CD14-positive monocyte (primary cell): ENCODE results near the gene DOK6. TPM values are rescaled to one million over a fixed set of nuclear protein-coding genes. Genes with fewer than 3 reads are reported as not detected.

Experiments used
- DNase-seq, 3 donors: peaks; one replicate each; pipeline ENCODE4 v3.0.0-alpha.2; 2011 to 2022
- H2AFZ ChIP-seq: 2 replicates; pipeline ENCODE4 v1.6.0; 2012; ENCODE audit warnings: mild to moderate bottlenecking, low read depth, low read length, inconsistent platforms; ENCODE audit not compliant: insufficient read depth, poor library complexity, severe bottlenecking
- H3K27ac ChIP-seq, 2 donors: 1 replicate in 1 of 2; 2 replicates in 1 of 2; pipeline ENCODE4 v1.5.1; 2012 to 2013; ENCODE audit warnings: low read length in 2 of 2, control low read depth in 1 of 2, inconsistent platforms in 1 of 2, low read depth in 1 of 2, mild to moderate bottlenecking in 1 of 2
- H3K27me3 ChIP-seq, 2 donors: one replicate each; pipeline versions ENCODE4 v1.6.0 to v1.6.1; 2011 to 2013; ENCODE audit warnings: low read length in 2 of 2; ENCODE audit not compliant: control insufficient read depth in 2 of 2, insufficient read depth in 2 of 2
- H3K36me3 ChIP-seq, 2 donors: replicated peaks in 1 of 2; 1 replicate in 1 of 2; 2 replicates in 1 of 2; pipeline versions ENCODE4 v1.5.1 to v1.6.1; 2012 to 2013; ENCODE audit warnings: low read length in 2 of 2, control low read depth in 1 of 2, inconsistent platforms in 1 of 2, mild to moderate bottlenecking in 1 of 2; ENCODE audit not compliant: insufficient read depth in 2 of 2, control insufficient read depth in 1 of 2
- H3K4me1 ChIP-seq, 2 donors: 1 replicate in 1 of 2; 2 replicates in 1 of 2; pipeline versions ENCODE4 v1.5.1 to v1.6.1; 2012 to 2013; ENCODE audit warnings: low read length in 2 of 2, control low read depth in 1 of 2, inconsistent platforms in 1 of 2, mild to moderate bottlenecking in 1 of 2, moderate library complexity in 1 of 2; ENCODE audit not compliant: insufficient read depth in 2 of 2, control insufficient read depth in 1 of 2
- H3K4me2 ChIP-seq: replicated peaks from 2 replicates; pipeline ENCODE3; 2012; ENCODE audit warnings: low read length, moderate library complexity, mild to moderate bottlenecking; ENCODE audit not compliant: poor library complexity, severe bottlenecking; ENCODE audit errors: extremely low read depth
- H3K4me3 ChIP-seq, 3 experiments: fragments of 200-600 bp in 1 of 3; sonication (generic) in 1 of 3; replicated peaks in 1 of 3; 1 replicate in 2 of 3; 2 replicates in 1 of 3; pipeline ENCODE4 v1.5.1; 2011 to 2013; ENCODE audit warnings: low read length in 3 of 3, mild to moderate bottlenecking in 3 of 3, control low read depth in 2 of 3, low read depth in 2 of 3, inconsistent platforms in 1 of 3, moderate library complexity in 1 of 3
- H3K79me2 ChIP-seq: 2 replicates; pipeline ENCODE4 v1.6.0; 2012; ENCODE audit warnings: mild to moderate bottlenecking, control low read depth, inconsistent platforms, low read length, moderate library complexity; ENCODE audit not compliant: insufficient read depth
- H3K9ac ChIP-seq: 2 replicates; pipeline ENCODE4 v1.6.0; 2017; ENCODE audit warnings: low read length, mild to moderate bottlenecking; ENCODE audit not compliant: insufficient read depth, poor library complexity, severe bottlenecking
- H3K9me3 ChIP-seq, 2 donors: replicated peaks in 1 of 2; 1 replicate in 1 of 2; 2 replicates in 1 of 2; pipeline versions ENCODE4 v1.5.1 to v1.6.1; 2012 to 2013; ENCODE audit warnings: low read length in 2 of 2, control low read depth in 1 of 2; ENCODE audit not compliant: control insufficient read depth in 1 of 2, insufficient read depth in 1 of 2
- H4K20me1 ChIP-seq: 2 replicates; pipeline ENCODE4 v1.6.0; 2012; ENCODE audit warnings: mild to moderate bottlenecking, low read length, control low read depth, moderate library complexity; ENCODE audit not compliant: insufficient read depth
- H3K27ac Mint-ChIP-seq, 7 donors: one replicate each; pipeline ENCODE4 v1.8.0; 2020; ENCODE audit warnings: mild to moderate bottlenecking in 7 of 7, mixed read lengths in 7 of 7, moderate library complexity in 6 of 7, inconsistent platforms in 2 of 7
- H3K27me3 Mint-ChIP-seq, 3 donors: one replicate each; pipeline ENCODE4 v1.8.0; 2021 to 2022; ENCODE audit warnings: low read depth in 3 of 3, mild to moderate bottlenecking in 3 of 3, mixed read lengths in 3 of 3, moderate library complexity in 3 of 3, inconsistent platforms in 1 of 3
- H3K36me3 Mint-ChIP-seq, 2 donors: one replicate each; pipeline ENCODE4 v1.8.0; 2020; ENCODE audit warnings: mixed read lengths in 2 of 2, inconsistent platforms in 1 of 2, mild to moderate bottlenecking in 1 of 2
- H3K4me1 Mint-ChIP-seq: one replicate; pipeline ENCODE4 v1.8.0; 2020; ENCODE audit warnings: mild to moderate bottlenecking, mixed read lengths
- H3K4me3 Mint-ChIP-seq, 2 donors: one replicate each; pipeline ENCODE4 v1.8.0; 2020; ENCODE audit warnings: mild to moderate bottlenecking in 2 of 2, mixed read lengths in 2 of 2, moderate library complexity in 1 of 2
- H3K9me3 Mint-ChIP-seq, 7 donors: one replicate each; pipeline ENCODE4 v1.8.0; 2020 to 2022; ENCODE audit warnings: mixed read lengths in 7 of 7, mild to moderate bottlenecking in 6 of 7, moderate library complexity in 6 of 7, inconsistent platforms in 2 of 7
- CTCF ChIP-seq: fragments of 200-600 bp; IDR thresholded peaks from one replicate; pipeline ENCODE4 v1.8.0; 2022; ENCODE audit warnings: antibody characterized with exemption, mild to moderate bottlenecking
- WGBS: methylation state at CpG from one replicate; pipeline ENCODE4 v1.1.5; 2013; ENCODE audit warnings: missing lambda C conversion rate; ENCODE audit not compliant: insufficient coverage; 5-methylcytosine and 5-hydroxymethylcytosine counted together
- intact Hi-C, 2 donors: fragments of 100-400 bp; cut with micrococcal nuclease; formaldehyde crosslinking; loops; one replicate each; pipeline versions ENCODE4 v1.15.0 to v1.15.1; 2023
- polyA plus RNA-seq, 3 donors: library from polyadenylated mRNA; depleted of rRNA in 1 of 3; unstranded in 2 of 3; stranded (reverse) in 1 of 3; fragments of 300-500 nt in 2 of 3; fragments of >200 nt in 1 of 3; fragmentation: Illumina TruSeq in 2 of 3; gene quantifications; 1 replicate in 2 of 3; 2 replicates in 1 of 3; pipeline ENCODE4 v1.2.3, GENCODE V29; 2012 to 2021

Gene DOK6
- polyA plus RNA-seq, 3 donors: not detected

GRCh38 chr18:69889009-69889408 is 488.3 kb downstream of the DOK6 start:
- Histone ChIP-seq H3K4me3 (no peak overlapping the region), H4K20me1 (no peaks in the 10 kb centered on the region), H3K4me2 (no peak overlapping the region), H3K9ac (no peak overlapping the region), H3K4me1 (no peaks in the 10 kb centered on the region), H3K9me3 (peaks cover 0 to 4% of the 10 kb centered on the region in 2 donors), H3K27ac (no peak overlapping the region), H3K27me3 (no peaks in the 10 kb centered on the region), H3K36me3 (no peaks in the 10 kb centered on the region), H2AFZ (no peak overlapping the region), H3K79me2 (no peaks in the 10 kb centered on the region)
- intact Hi-C loops: no loop called here
- Mint-ChIP-seq H3K9me3 (peaks cover 1 to 14% (median 6%) of the 10 kb centered on the region in 7 donors), H3K27ac (no peak overlapping the region), H3K36me3 (no peaks in the 10 kb centered on the region), H3K4me1 (no peaks in the 10 kb centered on the region), H3K4me3 (no peak overlapping the region), H3K27me3 (peaks cover 0 to 2% (median 0%) of the 10 kb centered on the region in 3 donors)
- no peak for DNase-seq
- no peak for TF ChIP-seq CTCF
- WGBS: no CpG with 5 or more reads among the region's 4 CpGs

GRCh38 chr18:69890558-69890957 is 489.9 kb downstream of the DOK6 start:
- WGBS: 100% methylated on average over 1 of the region's 1 CpG
- Histone ChIP-seq H3K4me3 (no peak overlapping the region), H4K20me1 (no peaks in the 10 kb centered on the region), H3K27me3 (no peaks in the 10 kb centered on the region), H3K9ac (no peak overlapping the region), H3K27ac (no peak overlapping the region), H3K36me3 (no peaks in the 10 kb centered on the region), H3K79me2 (no peaks in the 10 kb centered on the region), H3K9me3 (peaks cover 0 to 3% of the 10 kb centered on the region in 2 donors), H3K4me1 (no peaks in the 10 kb centered on the region), H2AFZ (no peak overlapping the region), H3K4me2 (no peak overlapping the region)
- DNase-seq: no peak
- H3K4me3 Mint-ChIP-seq: no peak overlapping the region
- H3K4me1 Mint-ChIP-seq: no peaks in the 10 kb centered on the region
- peaks cover 0 to 2% (median 0%) of the 10 kb centered on the region in 3 donors for H3K27me3 Mint-ChIP-seq
- H3K36me3 Mint-ChIP-seq: no peaks in the 10 kb centered on the region
- intact Hi-C loops: no loop called here
- peaks cover 1 to 14% (median 4%) of the 10 kb centered on the region in 7 donors for H3K9me3 Mint-ChIP-seq
- no peak overlapping the region for H3K27ac Mint-ChIP-seq
- TF ChIP-seq CTCF: no peak
